GM18907 (cell line): ENCODE results near the gene BPI.
"Not testable (repeated sequence)": the region's sequence is repeated elsewhere in the genome, so short reads cannot be mapped to it uniquely, and the experiment has no call there.

Source experiments
- ATAC-seq: cut with Tn5 transposase; IDR thresholded peaks from one replicate; pipeline ENCODE4 v1.9.1; 2021; ENCODE audit warnings: mild to moderate bottlenecking, moderate library complexity; ENCODE audit not compliant: unreplicated experiment

BPI gene

GRCh38 chr20:38355161-38356012, 51.4 kb downstream of the BPI start:
- ATAC-seq, result no peak

- ATAC-seq, result no peak
These were observed 53.8 kb downstream of the BPI start for GRCh38 chr20:38357653-38358207.

- ATAC-seq, result no peak
These were observed 54.6 kb downstream of the BPI start for GRCh38 chr20:38358556-38358955.

GRCh38 chr20:38363004-38363747, 59.2 kb downstream of the BPI start:
- no peak for ATAC-seq

GRCh38 chr20:38369389-38369788, 65.4 kb downstream of the BPI start:
- no peak for ATAC-seq

GRCh38 chr20:38372806-38373205, 68.8 kb downstream of the BPI start:
- ATAC-seq, result no peak

GRCh38 chr20:38373231-38373867, 69.4 kb downstream of the BPI start:
- no peak for ATAC-seq

- ATAC-seq, result no peak
These were observed 69.9 kb downstream of the BPI start for GRCh38 chr20:38373898-38374297.

GRCh38 chr20:38377039-38377685, 73.2 kb downstream of the BPI start:
- ATAC-seq, result no peak

GRCh38 chr20:38377838-38378237, 73.9 kb downstream of the BPI start:
- not testable (repeated sequence) for ATAC-seq

GRCh38 chr20:38383147-38383546, 79.2 kb downstream of the BPI start:
- ATAC-seq, result no peak

- no peak for ATAC-seq
These were observed 82.0 kb downstream of the BPI start for GRCh38 chr20:38386004-38386403.

- ATAC-seq, result no peak
These were observed 82.9 kb downstream of the BPI start for GRCh38 chr20:38386851-38387250.
